ENCODE data around the gene F11R.

Gene F11R

GRCh38 chr1:161044908-161045735, 24.2 kb upstream of the F11R start (continued):
- TF ChIP-seq, protein P1, sequence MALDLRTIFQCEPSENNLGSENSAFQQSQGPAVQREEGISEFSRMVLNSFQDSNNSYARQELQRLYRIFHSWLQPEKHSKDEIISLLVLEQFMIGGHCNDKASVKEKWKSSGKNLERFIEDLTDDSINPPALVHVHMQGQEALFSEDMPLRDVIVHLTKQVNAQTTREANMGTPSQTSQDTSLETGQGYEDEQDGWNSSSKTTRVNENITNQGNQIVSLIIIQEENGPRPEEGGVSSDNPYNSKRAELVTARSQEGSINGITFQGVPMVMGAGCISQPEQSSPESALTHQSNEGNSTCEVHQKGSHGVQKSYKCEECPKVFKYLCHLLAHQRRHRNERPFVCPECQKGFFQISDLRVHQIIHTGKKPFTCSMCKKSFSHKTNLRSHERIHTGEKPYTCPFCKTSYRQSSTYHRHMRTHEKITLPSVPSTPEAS (tag by site-specific recombination; IDR thresholded peaks at IDR 0.05) = no peak
- TF ChIP-seq ZNF792 (tag by site-specific recombination; IDR thresholded peaks at IDR 0.05) (peak; percentile 42; the same call in 1 of the 2 replicates), ZNF488 (tag by site-specific recombination; IDR thresholded peaks at IDR 0.05) (no peak), ZNF510 (tag by site-specific recombination; IDR thresholded peaks at IDR 0.05; ENCODE audit: insufficient replicate concordance) (no peak), ZNF121 (tag by site-specific recombination; IDR thresholded peaks at IDR 0.05) (no peak), ZNF426 (tag by site-specific recombination; IDR thresholded peaks at IDR 0.05) (no peak), HIC1 (tag by site-specific recombination; IDR thresholded peaks at IDR 0.05) (no peak), ZNF596 (tag by site-specific recombination; IDR thresholded peaks at IDR 0.05) (0 out of 2 replicates have a peak, but pooled peaks have one; percentile 31), ZNF146 (tag by site-specific recombination; IDR thresholded peaks at IDR 0.05) (no peak), ZFHX2 (tag by site-specific recombination; conservative IDR thresholded peaks at IDR 0.05) (no peak), ZBTB17 (tag by site-specific recombination; IDR thresholded peaks at IDR 0.05) (peak; percentile 93), ZNF830 (tag by site-specific recombination; IDR thresholded peaks at IDR 0.05; ENCODE audit: low read depth) (no peak), ZBTB20 (tag by site-specific recombination; IDR thresholded peaks at IDR 0.05) (peak; percentile 92), EGR2 (tag by site-specific recombination; IDR thresholded peaks at IDR 0.05; ENCODE audit: low read depth) (no peak), KLF16 (tag by site-specific recombination; IDR thresholded peaks at IDR 0.05) (no peak), OSR2 (tag by site-specific recombination; IDR thresholded peaks at IDR 0.05) (no peak), ZNF10 (tag by site-specific recombination; IDR thresholded peaks at IDR 0.05) (0 out of 2 replicates have a peak, but pooled peaks have one; percentile 11), TRIM28 (IDR thresholded peaks at IDR 0.05; ENCODE audit: borderline replicate concordance, low read length) (0 out of 2 replicates have a peak, but pooled peaks have one; percentile 34), ZNF341 (tag by site-specific recombination; IDR thresholded peaks at IDR 0.05; ENCODE audit: low read depth) (no peak), ZNF76 (tag by site-specific recombination; IDR thresholded peaks at IDR 0.05; ENCODE audit: borderline replicate concordance, low read depth) (peak; percentile 35; the same call in 1 of the 2 replicates), ZBTB26 (tag by site-specific recombination; optimal IDR thresholded peaks at IDR 0.05) (peak; percentile 95)
- TF ChIP-seq, protein P2, sequence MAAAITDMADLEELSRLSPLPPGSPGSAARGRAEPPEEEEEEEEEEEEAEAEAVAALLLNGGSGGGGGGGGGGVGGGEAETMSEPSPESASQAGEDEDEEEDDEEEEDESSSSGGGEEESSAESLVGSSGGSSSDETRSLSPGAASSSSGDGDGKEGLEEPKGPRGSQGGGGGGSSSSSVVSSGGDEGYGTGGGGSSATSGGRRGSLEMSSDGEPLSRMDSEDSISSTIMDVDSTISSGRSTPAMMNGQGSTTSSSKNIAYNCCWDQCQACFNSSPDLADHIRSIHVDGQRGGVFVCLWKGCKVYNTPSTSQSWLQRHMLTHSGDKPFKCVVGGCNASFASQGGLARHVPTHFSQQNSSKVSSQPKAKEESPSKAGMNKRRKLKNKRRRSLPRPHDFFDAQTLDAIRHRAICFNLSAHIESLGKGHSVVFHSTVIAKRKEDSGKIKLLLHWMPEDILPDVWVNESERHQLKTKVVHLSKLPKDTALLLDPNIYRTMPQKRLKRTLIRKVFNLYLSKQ (tag by site-specific recombination; IDR thresholded peaks at IDR 0.05; ENCODE audit: borderline replicate concordance) = no peak
- TF ChIP-seq, protein P3, sequence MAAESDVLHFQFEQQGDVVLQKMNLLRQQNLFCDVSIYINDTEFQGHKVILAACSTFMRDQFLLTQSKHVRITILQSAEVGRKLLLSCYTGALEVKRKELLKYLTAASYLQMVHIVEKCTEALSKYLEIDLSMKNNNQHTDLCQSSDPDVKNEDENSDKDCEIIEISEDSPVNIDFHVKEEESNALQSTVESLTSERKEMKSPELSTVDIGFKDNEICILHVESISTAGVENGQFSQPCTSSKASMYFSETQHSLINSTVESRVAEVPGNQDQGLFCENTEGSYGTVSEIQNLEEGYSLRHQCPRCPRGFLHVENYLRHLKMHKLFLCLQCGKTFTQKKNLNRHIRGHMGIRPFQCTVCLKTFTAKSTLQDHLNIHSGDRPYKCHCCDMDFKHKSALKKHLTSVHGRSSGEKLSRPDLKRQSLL (tag by site-specific recombination; IDR thresholded peaks at IDR 0.05) = peak; percentile 71; the same call in 1 of the 2 replicates
